GM18498 (cell line): ENCODE measurements around the gene SZT2.
"Not testable (repeated sequence)": the region's sequence is repeated elsewhere in the genome, so short reads cannot be mapped to it uniquely, and the experiment has no call there.

Experiments
- ATAC-seq: cut with Tn5 transposase; IDR thresholded peaks from one replicate; pipeline ENCODE4 v1.9.1; 2021; ENCODE audit warnings: mild to moderate bottlenecking, moderate library complexity; ENCODE audit not compliant: unreplicated experiment

Gene SZT2

DNA sequence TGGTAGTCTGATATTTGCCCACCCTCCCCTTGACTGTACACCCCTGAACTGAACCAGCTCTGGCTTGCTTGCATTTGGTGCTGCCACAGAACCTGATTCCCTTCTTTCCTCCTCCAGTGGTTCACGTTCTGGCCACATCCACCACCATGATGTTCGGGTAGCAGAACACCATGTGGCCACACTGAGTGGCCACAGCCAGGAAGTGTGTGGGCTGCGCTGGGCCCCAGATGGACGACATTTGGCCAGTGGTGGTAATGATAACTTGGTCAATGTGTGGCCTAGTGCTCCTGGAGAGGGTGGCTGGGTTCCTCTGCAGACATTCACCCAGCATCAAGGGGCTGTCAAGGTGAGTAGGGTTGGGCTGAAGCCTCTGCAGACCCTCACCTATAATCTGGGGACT lies 29.1 kb upstream of the SZT2 start:
- ATAC-seq: no peak

DNA sequence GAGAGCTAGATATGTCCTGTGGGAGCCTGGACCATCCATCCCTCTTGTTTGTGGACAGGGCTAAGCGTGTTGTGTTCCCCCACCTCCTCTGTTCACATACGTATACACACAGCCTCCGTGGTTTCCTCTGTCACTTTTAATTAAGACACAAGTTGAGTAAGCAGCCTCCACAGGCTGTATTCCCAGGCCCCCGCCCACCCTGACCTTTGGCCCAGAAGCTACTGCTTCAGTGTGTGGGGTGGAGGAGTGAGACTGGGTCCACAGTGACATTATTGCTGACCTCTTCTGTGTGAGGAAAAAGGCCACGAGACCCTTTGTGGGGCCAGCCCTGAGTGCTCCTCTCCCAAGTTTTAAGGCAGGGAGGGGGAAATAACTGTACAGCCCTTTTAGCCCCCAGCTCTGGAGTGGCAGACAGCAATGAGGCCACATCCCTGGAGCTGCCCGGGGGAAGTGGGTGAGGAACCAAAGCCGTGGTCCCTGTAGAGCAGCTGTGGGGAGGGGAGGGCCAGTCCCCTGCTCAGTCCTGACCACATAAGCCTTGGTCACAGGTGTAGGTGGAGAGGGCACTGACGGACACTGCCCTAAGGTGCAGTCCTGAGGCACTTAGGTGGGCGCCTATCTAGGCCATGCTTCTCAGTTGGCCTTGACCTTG lies 26.3 kb upstream of the SZT2 start:
- ATAC-seq: no peak

- ATAC-seq: no peak
These were observed 25.7 kb upstream of the SZT2 start for GRCh38 chr1:43363935-43364525.

GRCh38 chr1:43365678-43366077 lies 24.0 kb upstream of the SZT2 start:
- no peak for ATAC-seq

GRCh38 chr1:43366179-43366578 lies 23.5 kb upstream of the SZT2 start:
- ATAC-seq: no peak

DNA sequence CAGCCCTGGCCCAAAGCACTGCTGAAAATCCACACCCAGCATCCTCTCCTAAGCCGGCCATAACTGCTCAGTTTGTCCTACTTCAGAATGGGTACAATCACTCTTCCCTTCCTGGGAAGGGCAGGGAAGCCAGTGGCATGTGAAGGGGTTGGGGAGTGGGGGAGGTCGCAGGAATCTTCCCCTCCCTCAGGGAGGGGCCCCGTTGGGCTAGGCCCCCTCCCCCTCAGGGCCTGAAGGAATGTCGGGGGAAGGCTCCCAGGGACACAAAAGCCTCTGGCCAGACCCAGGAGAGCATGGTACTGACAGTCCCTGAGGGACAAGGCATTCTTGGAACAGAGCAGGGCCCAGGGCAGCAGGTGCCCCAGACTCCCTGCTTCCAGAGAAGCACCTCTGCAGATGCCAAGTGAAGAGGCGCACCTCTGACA lies 23.1 kb upstream of the SZT2 start:
- ATAC-seq: no peak

- ATAC-seq: peak; percentile 53
These were observed 22.4 kb upstream of the SZT2 start for GRCh38 chr1:43367026-43367903.

- ATAC-seq: peak; percentile 80
These were observed 21.6 kb upstream of the SZT2 start, which contains the start of gene ELOVL1 for GRCh38 chr1:43367904-43368645. Gene ELOVL1 (minus strand): TSS chr1:43368011. CDS start chr1:43365609, 2,402 bp downstream.

DNA sequence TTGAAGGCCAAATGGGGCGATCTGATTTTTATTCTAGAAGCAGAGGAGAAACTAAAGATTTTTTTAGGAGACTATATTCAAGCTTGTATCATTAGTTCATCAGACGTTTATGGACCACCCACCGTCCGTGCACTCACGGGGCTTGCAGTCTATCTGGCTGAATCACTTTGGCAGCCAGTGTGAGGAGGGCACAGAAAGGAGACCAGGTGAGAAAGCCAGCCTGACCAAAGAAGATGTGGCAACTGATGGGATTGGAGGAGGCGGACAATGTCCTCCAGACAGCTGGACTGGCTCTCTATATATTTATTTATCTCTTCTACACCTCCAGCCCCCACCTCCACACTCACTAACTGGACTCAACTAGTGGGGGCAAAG lies 21.1 kb upstream of the SZT2 start:
- ATAC-seq: no peak

- not testable (repeated sequence) for ATAC-seq
These were observed 19.9 kb upstream of the SZT2 start for GRCh38 chr1:43369779-43370178.

GRCh38 chr1:43370564-43370963 lies 19.1 kb upstream of the SZT2 start:
- no peak for ATAC-seq

DNA sequence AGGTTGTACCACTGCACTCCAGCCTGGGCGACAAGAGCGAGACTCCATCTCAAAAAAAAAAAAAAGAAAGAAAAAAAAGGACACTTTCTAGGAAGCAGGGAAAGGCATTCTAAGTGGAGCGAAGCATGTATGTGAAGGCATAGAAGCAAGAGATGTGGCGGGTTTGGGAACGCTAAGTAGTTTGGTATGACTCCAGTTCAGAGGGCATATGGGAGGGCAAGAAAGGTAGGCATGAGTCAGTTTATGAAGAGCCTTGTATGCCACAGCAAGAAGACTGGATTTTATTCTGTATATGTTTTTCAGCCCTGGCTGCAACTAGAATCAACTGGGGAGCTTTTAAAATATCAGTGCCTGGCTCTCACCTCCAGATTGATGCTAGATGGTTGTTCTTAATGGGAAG lies 17.5 kb upstream of the SZT2 start:
- no peak for ATAC-seq

GRCh38 chr1:43373066-43373940 lies 16.4 kb upstream of the SZT2 start:
- no peak for ATAC-seq

DNA sequence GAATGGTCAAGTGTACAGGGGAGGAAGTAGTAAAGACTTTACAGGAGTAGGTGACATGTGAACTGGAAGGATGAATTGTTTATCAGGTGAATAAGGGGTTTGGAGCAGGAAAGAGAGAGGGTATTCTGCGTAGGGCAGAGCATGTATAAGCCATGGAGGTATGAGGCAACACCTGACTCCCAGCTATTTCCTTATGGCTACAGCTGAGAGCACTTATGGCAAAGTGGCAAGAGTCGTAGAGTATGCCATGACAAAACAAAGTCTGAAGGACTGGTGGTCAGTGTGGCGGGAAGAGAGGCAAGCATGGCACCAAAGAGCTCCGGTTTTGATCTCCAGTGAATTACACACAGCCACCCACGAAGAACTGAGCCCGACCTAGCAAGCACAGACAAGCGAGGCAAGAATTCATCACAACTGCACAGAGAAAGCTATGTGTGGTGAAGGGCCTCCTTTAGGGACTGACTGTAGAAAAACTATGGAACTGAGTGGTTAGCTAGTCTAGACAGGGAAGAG lies 12.9 kb upstream of the SZT2 start:
- ATAC-seq: no peak

GRCh38 chr1:43377831-43378230 lies 11.9 kb upstream of the SZT2 start:
- no peak for ATAC-seq

DNA sequence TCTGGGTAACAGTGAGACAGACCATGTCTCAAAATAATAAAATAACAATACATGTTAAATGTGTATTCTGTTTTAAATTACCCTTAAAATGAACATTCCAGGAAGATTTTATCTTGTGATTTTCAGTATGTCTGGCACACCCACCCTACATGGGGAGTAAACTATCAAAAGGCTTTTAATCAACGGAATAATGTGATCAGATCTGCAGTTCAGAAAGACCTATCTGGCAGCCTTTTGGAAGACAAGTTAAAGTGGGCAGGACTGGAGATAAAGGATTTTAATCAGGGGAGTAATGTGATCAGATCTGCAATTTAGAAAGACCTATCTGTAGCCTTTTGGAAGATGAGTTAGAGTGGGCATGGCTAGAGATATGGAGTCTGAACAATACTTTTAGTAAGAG lies 10.2 kb upstream of the SZT2 start:
- ATAC-seq: no peak

GRCh38 chr1:43381612-43382011 lies 8.1 kb upstream of the SZT2 start:
- no peak for ATAC-seq

GRCh38 chr1:43382027-43382779 lies 7.5 kb upstream of the SZT2 start:
- ATAC-seq: no peak

GRCh38 chr1:43383449-43383848 lies 6.2 kb upstream of the SZT2 start:
- no peak for ATAC-seq
